IMR-90 (cell line): ENCODE results near the gene TTLL8. TPM values are rescaled to one million over a fixed set of nuclear protein-coding genes. Genes with fewer than 3 reads are reported as not detected.

Experiments
- ATAC-seq: fragments of 200-7000 bp; cut with Tn5 transposase; 2 replicates; pipeline ENCODE4 v1.9.1; 2020; ENCODE audit warnings: low read depth, mild to moderate bottlenecking, moderate library complexity
- BruUV-seq: library from RNA; stranded (reverse); fragments of 400-500 nt; replicated peaks from 2 replicates; lab custom pipeline; 2021; lab: Mats Ljungman, UMichigan
- CTCF ChIA-PET: fragments of 300-600 bp; formaldehyde crosslinking; extraction: SDS; loops from one replicate; lab custom pipeline; 2021; ENCODE audit warnings: antibody characterized with exemption; lab: Yijun Ruan, JAX
- POLR2A ChIA-PET: fragments of 300-600 bp; sonication (Branson Sonifier 250); formaldehyde crosslinking; loops from one replicate; lab custom pipeline; 2022; ENCODE audit warnings: antibody characterized with exemption; ENCODE audit not compliant: unreplicated experiment; lab: Charles Lee
- DNase-seq: peaks from one replicate; pipeline ENCODE4 v3.0.0; 2013
- H2AFZ ChIP-seq: replicated peaks from 2 replicates; pipeline ENCODE3; 2013; ENCODE audit warnings: low read length, mild to moderate bottlenecking; ENCODE audit not compliant: poor library complexity
- H2AK5ac ChIP-seq: 2 replicates; pipeline ENCODE4 v1.6.1; 2013; ENCODE audit warnings: low read depth, low read length, inconsistent platforms
- H2AK9ac ChIP-seq: replicated peaks from 2 replicates; pipeline ENCODE3; 2013; ENCODE audit warnings: mild to moderate bottlenecking, low read depth, low read length, moderate library complexity; ENCODE audit not compliant: poor library complexity
- H2BK120ac ChIP-seq: 2 replicates; pipeline ENCODE4 v1.6.1; 2013; ENCODE audit warnings: low read depth, low read length, inconsistent platforms
- H2BK15ac ChIP-seq: 3 replicates; pipeline ENCODE4 v1.6.1; 2013; ENCODE audit warnings: low read depth, low read length, inconsistent platforms
- H2BK20ac ChIP-seq: 2 replicates; pipeline ENCODE4 v1.6.1; 2013; ENCODE audit warnings: low read depth, mild to moderate bottlenecking, inconsistent platforms, low read length, moderate library complexity
- H2BK5ac ChIP-seq: 2 replicates; pipeline ENCODE4 v1.6.1; 2013; ENCODE audit warnings: mild to moderate bottlenecking, low read depth, low read length, inconsistent platforms; ENCODE audit not compliant: poor library complexity, severe bottlenecking
- H3K14ac ChIP-seq: replicated peaks from 2 replicates; pipeline ENCODE4 v1.6.1; 2013; ENCODE audit warnings: low read depth, low read length, inconsistent platforms
- H3K18ac ChIP-seq: 2 replicates; pipeline ENCODE4 v1.6.1; 2013; ENCODE audit warnings: low read depth, low read length, control low read depth
- H3K23ac ChIP-seq: 2 replicates; pipeline ENCODE4 v1.6.1; 2013; ENCODE audit warnings: low read depth, low read length, inconsistent platforms
- H3K27ac ChIP-seq: 2 replicates; pipeline ENCODE4 v1.5.1; 2013; ENCODE audit warnings: mild to moderate bottlenecking, control low read depth, low read length; ENCODE audit not compliant: insufficient read depth
- H3K27me3 ChIP-seq: 2 replicates; pipeline ENCODE4 v1.6.1; 2013; ENCODE audit warnings: low read length; ENCODE audit not compliant: control insufficient read depth, insufficient read depth
- H3K36me3 ChIP-seq: 2 replicates; pipeline ENCODE4 v1.6.1; 2013; ENCODE audit warnings: low read length, mixed read lengths; ENCODE audit not compliant: control insufficient read depth, insufficient read depth
- H3K4ac ChIP-seq: 2 replicates; pipeline ENCODE4 v1.6.1; 2013; ENCODE audit warnings: low read depth, low read length, inconsistent platforms
- H3K4me1 ChIP-seq: 2 replicates; pipeline ENCODE4 v1.6.1; 2013; ENCODE audit warnings: low read length, mixed read lengths; ENCODE audit not compliant: control insufficient read depth, insufficient read depth
- H3K4me2 ChIP-seq: 2 replicates; pipeline ENCODE4 v1.6.1; 2013; ENCODE audit warnings: low read depth, mild to moderate bottlenecking, control low read depth, low read length, moderate library complexity
- H3K4me3 ChIP-seq: 2 replicates; pipeline ENCODE4 v1.5.1; 2013; ENCODE audit warnings: low read depth, mild to moderate bottlenecking, control low read depth, low read length, moderate library complexity; ENCODE audit not compliant: insufficient read depth
- H3K56ac ChIP-seq: 2 replicates; pipeline ENCODE4 v1.6.1; 2013; ENCODE audit warnings: low read length, inconsistent platforms; ENCODE audit not compliant: insufficient read depth; ENCODE audit errors: extremely low read depth
- H3K79me1 ChIP-seq, 2 experiments: 2 replicates each; pipeline ENCODE4 v1.6.1; 2013; ENCODE audit warnings: low read length in 2 of 2, inconsistent platforms in 1 of 2, low read depth in 1 of 2
- H3K9ac ChIP-seq: 2 replicates; pipeline ENCODE4 v1.6.1; 2013; ENCODE audit warnings: low read depth, low read length, control low read depth
- H3K9me1 ChIP-seq: 2 replicates; pipeline ENCODE4 v1.6.1; 2013; ENCODE audit warnings: low read length, inconsistent platforms; ENCODE audit not compliant: insufficient read depth
- H3K9me3 ChIP-seq: 2 replicates; pipeline ENCODE4 v1.6.1; 2013; ENCODE audit warnings: low read length; ENCODE audit not compliant: control insufficient read depth, insufficient read depth
- H4K20me1 ChIP-seq: 2 replicates; pipeline ENCODE4 v1.6.1; 2013; ENCODE audit warnings: low read length, inconsistent platforms; ENCODE audit not compliant: insufficient read depth
- H4K5ac ChIP-seq: 2 replicates; pipeline ENCODE4 v1.6.1; 2013; ENCODE audit warnings: mild to moderate bottlenecking, low read depth, low read length, control low read depth
- H4K8ac ChIP-seq, 2 experiments: 2 replicates each; pipeline ENCODE4 v1.6.1; 2013; ENCODE audit warnings: low read depth in 2 of 2, low read length in 2 of 2, control low read depth in 1 of 2, inconsistent platforms in 1 of 2
- H4K91ac ChIP-seq: 2 replicates; pipeline ENCODE4 v1.6.1; 2013; ENCODE audit warnings: low read depth, low read length, inconsistent platforms; ENCODE audit not compliant: insufficient read depth
- BHLHE40 ChIP-seq: fragments of 150-350 bp; IDR thresholded peaks from 2 replicates; pipeline ENCODE4 v1.6.1; 2016; ENCODE audit warnings: mild to moderate bottlenecking, low read depth, low read length
- CEBPB ChIP-seq: IDR thresholded peaks from 2 replicates; pipeline ENCODE4 v1.6.1; 2012; ENCODE audit warnings: low read depth, low read length, improper control_type of control experiment
- CHD1 ChIP-seq: IDR thresholded peaks from 2 replicates; pipeline ENCODE4 v1.6.1; 2012; ENCODE audit warnings: low read depth, low read length, improper control_type of control experiment
- FOS ChIP-seq: fragments of 150-350 bp; IDR thresholded peaks from 2 replicates; pipeline ENCODE4 v1.6.1; 2016; ENCODE audit warnings: low read depth, low read length
- MAFK ChIP-seq: IDR thresholded peaks from 2 replicates; pipeline ENCODE4 v1.6.1; 2012; ENCODE audit warnings: low read depth, low read length, improper control_type of control experiment
- MAZ ChIP-seq: IDR thresholded peaks from 2 replicates; pipeline ENCODE4 v1.6.1; 2012; ENCODE audit warnings: low read depth, mild to moderate bottlenecking, low read length, improper control_type of control experiment, moderate library complexity, borderline replicate concordance
- MXI1 ChIP-seq: IDR thresholded peaks from 2 replicates; pipeline ENCODE4 v1.6.1; 2012; ENCODE audit warnings: low read depth, mild to moderate bottlenecking, low read length, moderate library complexity, borderline replicate concordance
- NFE2L2 ChIP-seq: fragments of 150-350 bp; IDR thresholded peaks from 2 replicates; pipeline ENCODE4 v1.6.1; 2016; ENCODE audit warnings: low read depth, mild to moderate bottlenecking, low read length
- POLR2A ChIP-seq: IDR thresholded peaks from 2 replicates; pipeline ENCODE4 v1.6.1; 2012; ENCODE audit warnings: mild to moderate bottlenecking, low read depth, low read length
- RAD21 ChIP-seq: IDR thresholded peaks from 2 replicates; pipeline ENCODE4 v1.6.1; 2012; ENCODE audit warnings: low read length, improper control_type of control experiment
- RCOR1 ChIP-seq: IDR thresholded peaks from 2 replicates; pipeline ENCODE4 v1.6.1; 2012; ENCODE audit warnings: mild to moderate bottlenecking, low read length, improper control_type of control experiment; ENCODE audit not compliant: insufficient replicate concordance
- RFX5 ChIP-seq: IDR thresholded peaks from 2 replicates; pipeline ENCODE4 v1.8.0; 2012; ENCODE audit warnings: low read depth, mild to moderate bottlenecking, low read length, moderate library complexity
- SMC3 ChIP-seq: fragments of 150-350 bp; IDR thresholded peaks from 2 replicates; pipeline ENCODE4 v1.6.1; 2016; ENCODE audit warnings: low read depth, mild to moderate bottlenecking, antibody characterized with exemption, low read length, moderate library complexity
- WGBS, 2 experiments: methylation state at CpG; one replicate each; pipeline versions ENCODE4 v1.1.5 to v1.1.7; 2013; ENCODE audit warnings: missing lambda C conversion rate in 2 of 2; ENCODE audit not compliant: insufficient read length in 1 of 2; ENCODE audit errors: extremely low coverage in 2 of 2; 5-methylcytosine and 5-hydroxymethylcytosine counted together
- dilution Hi-C: fragments of 300-500 bp; cut with HindIII; formaldehyde crosslinking; loops from one replicate; pipeline ENCODE4 v1.14.3; 2018; ENCODE audit warnings: low sequenced_read_pairs; ENCODE audit not compliant: unreplicated experiment
- in situ Hi-C: fragments of 300-500 bp; cut with MboI; formaldehyde crosslinking; loops from 3 replicates; pipeline ENCODE4 v1.14.3; 2019; ENCODE audit warnings: low sequenced_read_pairs, inconsistent platforms, mixed read lengths
- intact Hi-C: fragments of 100-400 bp; cut with micrococcal nuclease; formaldehyde crosslinking; loops from 2 replicates; pipeline ENCODE4 v1.10.0; 2022
- polyA plus RNA-seq, 3 experiments: library from polyadenylated mRNA; depleted of rRNA; stranded (reverse); fragments of >200 nt; gene quantifications; 2 replicates each; pipeline ENCODE4 v1.2.3, GENCODE V29; 2012; ENCODE audit warnings: low replicate concordance in 1 of 3
- total RNA-seq: library from RNA; depleted of rRNA; stranded (reverse); fragments of >200 nt; gene quantifications from 2 replicates; pipeline ENCODE4 v1.2.3, GENCODE V29; 2012
- TF ChIP-seq, protein P1 (sequence below): fragments of 150-350 bp; IDR thresholded peaks from 2 replicates; pipeline ENCODE4 v1.6.1; 2016; ENCODE audit warnings: low read depth, mild to moderate bottlenecking, low read length, moderate library complexity, borderline replicate concordance
- TF ChIP-seq, protein P2 (sequence below): fragments of 150-350 bp; IDR thresholded peaks from 2 replicates; pipeline ENCODE4 v1.6.1; 2017; ENCODE audit warnings: mild to moderate bottlenecking, antibody characterized with exemption, low read length, low read depth
- TF ChIP-seq, protein P3 (sequence below): conservative IDR thresholded peaks from 2 replicates; pipeline ENCODE4 v1.5.1; 2012; ENCODE audit warnings: mild to moderate bottlenecking, low read depth, low read length, improper control_type of control experiment

TTLL8 gene
- total and polyA plus RNA-seq, 2 of the 4 experiments (the other 2 are of a cell fraction): not detected

DNA sequence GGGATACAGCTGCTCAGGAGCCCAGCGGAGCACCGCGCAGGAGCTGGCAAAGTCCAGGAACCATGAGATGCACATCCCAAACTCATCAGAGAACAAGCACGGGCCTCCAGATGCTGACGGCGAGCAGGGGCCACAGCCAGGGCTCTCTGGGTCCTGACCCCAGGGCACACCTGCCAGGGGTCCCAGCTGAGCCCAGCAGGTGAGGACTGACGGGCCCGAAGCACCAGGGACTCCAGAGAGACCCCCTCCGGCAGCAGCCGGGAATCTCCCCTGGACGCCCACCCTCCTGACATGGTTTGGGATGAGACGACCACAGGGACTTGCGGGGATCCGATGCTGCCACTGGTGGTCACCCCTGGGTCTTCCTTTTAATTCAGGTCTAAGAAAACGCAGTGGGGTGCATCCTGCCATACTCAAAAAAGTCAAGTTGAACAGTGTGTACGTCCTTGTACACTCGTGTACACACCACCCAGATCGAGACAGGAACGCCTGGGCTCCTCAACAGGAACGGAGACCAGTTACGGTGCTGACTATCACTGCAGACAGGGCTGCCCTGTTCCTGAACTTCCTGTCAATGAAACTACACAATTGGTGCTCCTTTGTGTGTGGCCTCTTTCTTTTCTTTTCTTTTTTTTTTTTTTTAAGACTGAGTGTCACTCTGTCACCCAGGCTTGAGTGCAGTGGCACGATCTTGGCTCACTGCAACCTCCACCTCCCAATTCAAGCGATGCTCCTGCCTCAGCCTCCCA, 21.9 kb downstream of the TTLL8 start:
- H4K91ac ChIP-seq: no peak overlapping the region
- H2BK120ac ChIP-seq: no peak overlapping the region
- ATAC-seq: no peak
- ChIA-PET POLR2A (no interaction called here), CTCF (no interaction called here)
- H3K36me3 ChIP-seq: no peaks in the 10 kb centered on the region
- no peak overlapping the region for H2AK5ac ChIP-seq
- DNase-seq: no peak
- H3K4ac ChIP-seq: no peak overlapping the region
- peaks cover 16% of the 10 kb centered on the region for H3K27me3 ChIP-seq
- H4K5ac ChIP-seq: no peak overlapping the region
- H3K18ac ChIP-seq: no peak overlapping the region
- H3K4me2 ChIP-seq: no peak overlapping the region
- H3K23ac ChIP-seq: no peak overlapping the region
- H3K4me1 ChIP-seq: no peaks in the 10 kb centered on the region
- 66% methylated on average over 9 of the region's 23 CpGs; no CpG with 5 or more reads in 1 of the 2 experiments for WGBS, 2 experiments
- intact Hi-C loops: no loop called here
- no peak overlapping the region for H3K4me3 ChIP-seq
- dilution Hi-C loops: no loop called here
- peaks cover 10% of the 10 kb centered on the region for H3K9me3 ChIP-seq
- H4K8ac ChIP-seq: no peak overlapping the region
- H3K56ac ChIP-seq: no peak overlapping the region
- H3K79me1 ChIP-seq: no peaks in the 10 kb centered on the region
- H4K20me1 ChIP-seq: no peaks in the 10 kb centered on the region
- BruUV-seq: no TSS peak
- no peak overlapping the region for H3K9ac ChIP-seq
- H3K27ac ChIP-seq: no peak overlapping the region
- in situ Hi-C loops: no loop called here
- peak overlapping the region; percentile 32 for H2AFZ ChIP-seq
- H3K14ac ChIP-seq: no peak overlapping the region
- H2BK20ac ChIP-seq: no peak overlapping the region
- H2AK9ac ChIP-seq: peak overlapping the region; percentile 70
- TF ChIP-seq, protein P1, sequence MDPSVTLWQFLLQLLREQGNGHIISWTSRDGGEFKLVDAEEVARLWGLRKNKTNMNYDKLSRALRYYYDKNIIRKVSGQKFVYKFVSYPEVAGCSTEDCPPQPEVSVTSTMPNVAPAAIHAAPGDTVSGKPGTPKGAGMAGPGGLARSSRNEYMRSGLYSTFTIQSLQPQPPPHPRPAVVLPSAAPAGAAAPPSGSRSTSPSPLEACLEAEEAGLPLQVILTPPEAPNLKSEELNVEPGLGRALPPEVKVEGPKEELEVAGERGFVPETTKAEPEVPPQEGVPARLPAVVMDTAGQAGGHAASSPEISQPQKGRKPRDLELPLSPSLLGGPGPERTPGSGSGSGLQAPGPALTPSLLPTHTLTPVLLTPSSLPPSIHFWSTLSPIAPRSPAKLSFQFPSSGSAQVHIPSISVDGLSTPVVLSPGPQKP: no peak
- TF ChIP-seq NFE2L2 (no peak), RCOR1 (no peak), SMC3 (no peak), POLR2A (no peak), BHLHE40 (no peak), RAD21 (no peak), MAFK (no peak), CEBPB (no peak), CHD1 (no peak), RFX5 (no peak), FOS (no peak), MAZ (no peak), MXI1 (no peak)
- TF ChIP-seq, protein P2, sequence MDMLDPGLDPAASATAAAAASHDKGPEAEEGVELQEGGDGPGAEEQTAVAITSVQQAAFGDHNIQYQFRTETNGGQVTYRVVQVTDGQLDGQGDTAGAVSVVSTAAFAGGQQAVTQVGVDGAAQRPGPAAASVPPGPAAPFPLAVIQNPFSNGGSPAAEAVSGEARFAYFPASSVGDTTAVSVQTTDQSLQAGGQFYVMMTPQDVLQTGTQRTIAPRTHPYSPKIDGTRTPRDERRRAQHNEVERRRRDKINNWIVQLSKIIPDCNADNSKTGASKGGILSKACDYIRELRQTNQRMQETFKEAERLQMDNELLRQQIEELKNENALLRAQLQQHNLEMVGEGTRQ: no peak
- TF ChIP-seq, protein P3, sequence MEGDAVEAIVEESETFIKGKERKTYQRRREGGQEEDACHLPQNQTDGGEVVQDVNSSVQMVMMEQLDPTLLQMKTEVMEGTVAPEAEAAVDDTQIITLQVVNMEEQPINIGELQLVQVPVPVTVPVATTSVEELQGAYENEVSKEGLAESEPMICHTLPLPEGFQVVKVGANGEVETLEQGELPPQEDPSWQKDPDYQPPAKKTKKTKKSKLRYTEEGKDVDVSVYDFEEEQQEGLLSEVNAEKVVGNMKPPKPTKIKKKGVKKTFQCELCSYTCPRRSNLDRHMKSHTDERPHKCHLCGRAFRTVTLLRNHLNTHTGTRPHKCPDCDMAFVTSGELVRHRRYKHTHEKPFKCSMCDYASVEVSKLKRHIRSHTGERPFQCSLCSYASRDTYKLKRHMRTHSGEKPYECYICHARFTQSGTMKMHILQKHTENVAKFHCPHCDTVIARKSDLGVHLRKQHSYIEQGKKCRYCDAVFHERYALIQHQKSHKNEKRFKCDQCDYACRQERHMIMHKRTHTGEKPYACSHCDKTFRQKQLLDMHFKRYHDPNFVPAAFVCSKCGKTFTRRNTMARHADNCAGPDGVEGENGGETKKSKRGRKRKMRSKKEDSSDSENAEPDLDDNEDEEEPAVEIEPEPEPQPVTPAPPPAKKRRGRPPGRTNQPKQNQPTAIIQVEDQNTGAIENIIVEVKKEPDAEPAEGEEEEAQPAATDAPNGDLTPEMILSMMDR: no peak
- H3K9me1 ChIP-seq: no peaks in the 10 kb centered on the region
- H2BK15ac ChIP-seq: no peak overlapping the region
- H2BK5ac ChIP-seq: no peak overlapping the region
